NOMO-1 (cell line): Measurements from ENCODE around the gene RPL10.
A peak's percentile ranks its signal among the peaks of the same experiment; 100 is the strongest.

Experiments
- DNase-seq, 2 experiments: peaks; one replicate each; lab custom pipeline; 2025; ENCODE audit not compliant: unreplicated experiment in 2 of 2; lab: John Stamatoyannopoulos, UW

The RPL10 gene

DNA sequence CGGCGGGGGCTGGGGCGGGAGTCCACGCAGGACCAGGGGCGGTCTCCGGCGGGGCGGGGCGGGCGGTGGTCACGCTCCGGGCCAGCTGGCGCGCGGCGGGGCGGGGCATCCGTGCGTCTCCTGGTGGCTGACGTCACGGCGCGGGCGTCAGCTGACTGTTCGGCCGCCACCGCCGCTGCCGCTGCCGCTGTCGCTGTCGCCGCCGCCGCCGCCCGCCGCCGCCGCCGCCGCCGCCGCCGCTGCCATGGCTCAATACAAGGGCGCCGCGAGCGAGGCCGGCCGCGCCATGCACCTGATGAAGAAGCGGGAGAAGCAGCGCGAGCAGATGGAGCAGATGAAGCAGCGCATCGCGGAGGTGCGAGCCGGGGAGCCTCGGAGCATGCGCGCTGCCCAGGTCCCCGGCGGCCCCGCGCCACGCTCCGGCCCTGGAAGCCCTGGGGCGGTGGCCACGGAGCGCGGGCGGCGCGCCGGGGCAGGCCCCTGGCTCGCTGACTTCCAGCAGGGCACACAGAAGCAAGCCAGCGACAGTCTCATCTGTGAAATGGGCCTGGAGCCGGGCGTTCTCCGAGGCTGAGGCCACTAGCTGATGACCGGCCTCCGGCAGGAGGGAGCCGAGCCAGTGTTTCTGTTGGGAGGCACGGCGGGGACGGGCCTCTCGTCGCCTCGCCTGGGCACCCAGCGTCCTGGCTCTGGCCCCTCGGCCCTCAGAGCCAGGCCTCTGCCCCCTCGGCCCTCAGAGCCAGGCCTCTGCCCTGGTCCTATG lies 46.0 kb downstream of the RPL10 start, which contains the start of gene FAM50A:
Gene FAM50A, plus strand, starts transcription at position 150 of the 763 bp plus-strand sequence. Its CDS starts 95 bp downstream, at position 245.
- DNase-seq: peak; percentile 26 to 30

GRCh38 chrX:154444755-154445246 lies 46.6 kb downstream of the RPL10 start:
- DNase-seq: no peak

DNA sequence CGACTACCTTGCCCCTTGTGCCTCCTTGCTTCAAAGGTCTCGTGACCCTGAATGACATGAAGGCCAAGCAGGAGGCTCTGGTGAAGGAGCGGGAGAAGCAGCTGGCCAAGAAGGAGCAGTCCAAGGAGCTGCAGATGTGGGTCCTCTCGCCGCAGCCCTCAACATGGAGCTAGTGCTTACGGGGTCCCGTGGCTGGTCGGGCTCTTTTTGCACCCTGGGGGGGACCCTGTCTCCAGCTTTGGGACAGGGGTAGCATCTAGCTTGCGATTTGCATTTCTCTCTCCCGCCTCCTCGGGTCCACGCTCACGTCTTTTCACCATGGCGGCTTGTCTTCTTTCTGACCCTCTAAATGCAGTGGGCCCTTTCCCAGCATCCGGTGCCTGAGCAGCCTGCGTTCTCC lies 47.6 kb downstream of the RPL10 start:
- DNase-seq: no peak

DNA sequence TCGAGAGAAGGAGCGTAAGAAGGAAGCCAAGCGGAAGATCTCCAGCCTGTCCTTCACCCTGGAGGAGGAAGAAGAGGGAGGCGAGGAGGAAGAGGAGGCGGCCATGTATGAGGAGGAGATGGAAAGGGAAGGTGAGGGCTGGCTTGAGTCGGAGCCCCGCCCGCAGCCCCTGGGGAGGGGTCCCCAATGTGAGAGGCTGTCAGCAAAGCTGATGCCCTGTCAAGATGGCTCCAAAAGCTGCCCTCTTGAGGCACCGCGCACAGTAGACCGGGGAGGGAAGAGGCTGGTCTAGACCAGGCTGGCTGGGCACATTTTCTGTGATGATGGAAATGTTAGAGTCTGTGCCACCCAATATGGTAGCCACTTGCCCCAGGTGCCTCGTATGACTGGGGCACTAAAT lies 48.3 kb downstream of the RPL10 start:
- DNase-seq: no peak

- no peak for DNase-seq
Observed at GRCh38 chrX:154448484-154448883, 50.3 kb downstream of the RPL10 start.

DNA sequence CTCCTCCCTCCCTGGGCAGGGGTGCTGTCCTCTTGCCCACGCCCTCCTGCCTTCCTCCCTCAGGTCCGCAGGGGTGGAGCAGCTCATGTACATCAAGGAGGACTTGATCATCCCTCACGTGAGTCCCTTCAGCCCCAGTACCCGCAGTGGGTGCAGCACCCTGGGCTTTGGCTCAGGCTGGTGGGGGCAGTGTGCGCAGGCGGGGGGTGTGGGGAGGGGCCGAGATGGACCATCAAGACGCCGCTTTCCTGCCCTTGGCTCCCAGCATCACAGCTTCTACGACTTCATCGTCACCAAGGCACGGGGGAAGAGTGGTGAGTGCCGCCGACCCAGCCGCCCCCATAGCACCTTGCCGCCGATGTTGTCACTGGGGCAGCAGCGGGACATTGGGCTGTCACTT lies 51.4 kb downstream of the RPL10 start:
- DNase-seq: no peak

- no peak for DNase-seq
Observed at GRCh38 chrX:154450312-154450711, 52.1 kb downstream of the RPL10 start.
